Measurements from ENCODE around the gene AMPD1.

The AMPD1 gene

GRCh38 chr1:114623364-114623763, 72.0 kb downstream of the AMPD1 start:
- DNase-seq: no peak
